GM12874 (cell line): Measurements from ENCODE around the gene TTC24.

ENCODE experiments used
- TF ChIP-seq, protein P1 (sequence below): IDR thresholded peaks from 2 replicates; pipeline ENCODE4 v1.5.1; 2011; ENCODE audit warnings: low read depth, mild to moderate bottlenecking, control low read depth, low read length, moderate library complexity; ENCODE audit not compliant: insufficient read depth

The TTC24 gene

DNA sequence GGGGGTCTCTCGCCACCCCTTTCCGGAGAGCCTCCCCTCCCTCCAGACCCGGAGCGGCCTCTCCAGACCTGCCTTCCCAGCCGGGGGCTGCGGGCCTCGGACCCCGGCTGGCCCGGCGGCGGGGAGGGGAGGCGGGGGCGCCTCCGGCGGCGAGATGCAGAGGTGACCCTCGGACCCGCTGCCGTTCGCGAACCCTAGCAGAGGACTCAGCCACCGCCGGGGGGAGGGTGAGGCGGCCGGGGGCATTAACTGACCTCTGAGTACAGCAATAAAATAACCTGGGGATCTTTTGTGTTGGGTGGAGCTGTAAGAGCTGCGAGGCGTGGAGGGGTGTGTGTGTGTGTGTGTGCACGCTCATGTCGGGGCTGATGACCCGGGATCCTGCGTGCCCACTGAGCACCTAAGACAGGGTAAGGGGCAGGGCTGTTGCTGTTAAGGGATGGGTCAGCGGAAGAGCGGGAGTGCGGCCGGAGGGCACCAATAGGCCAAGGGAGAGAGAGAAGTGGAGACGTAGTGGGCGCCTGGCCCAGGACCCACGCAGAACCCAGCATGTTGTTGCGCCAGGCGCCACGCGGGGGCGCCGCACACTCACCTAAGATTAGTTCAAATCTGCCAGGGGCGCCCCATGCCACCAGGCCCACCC lies 46.0 kb downstream of the TTC24 start:
- TF ChIP-seq, protein P1, sequence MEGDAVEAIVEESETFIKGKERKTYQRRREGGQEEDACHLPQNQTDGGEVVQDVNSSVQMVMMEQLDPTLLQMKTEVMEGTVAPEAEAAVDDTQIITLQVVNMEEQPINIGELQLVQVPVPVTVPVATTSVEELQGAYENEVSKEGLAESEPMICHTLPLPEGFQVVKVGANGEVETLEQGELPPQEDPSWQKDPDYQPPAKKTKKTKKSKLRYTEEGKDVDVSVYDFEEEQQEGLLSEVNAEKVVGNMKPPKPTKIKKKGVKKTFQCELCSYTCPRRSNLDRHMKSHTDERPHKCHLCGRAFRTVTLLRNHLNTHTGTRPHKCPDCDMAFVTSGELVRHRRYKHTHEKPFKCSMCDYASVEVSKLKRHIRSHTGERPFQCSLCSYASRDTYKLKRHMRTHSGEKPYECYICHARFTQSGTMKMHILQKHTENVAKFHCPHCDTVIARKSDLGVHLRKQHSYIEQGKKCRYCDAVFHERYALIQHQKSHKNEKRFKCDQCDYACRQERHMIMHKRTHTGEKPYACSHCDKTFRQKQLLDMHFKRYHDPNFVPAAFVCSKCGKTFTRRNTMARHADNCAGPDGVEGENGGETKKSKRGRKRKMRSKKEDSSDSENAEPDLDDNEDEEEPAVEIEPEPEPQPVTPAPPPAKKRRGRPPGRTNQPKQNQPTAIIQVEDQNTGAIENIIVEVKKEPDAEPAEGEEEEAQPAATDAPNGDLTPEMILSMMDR: peak; percentile 95

DNA sequence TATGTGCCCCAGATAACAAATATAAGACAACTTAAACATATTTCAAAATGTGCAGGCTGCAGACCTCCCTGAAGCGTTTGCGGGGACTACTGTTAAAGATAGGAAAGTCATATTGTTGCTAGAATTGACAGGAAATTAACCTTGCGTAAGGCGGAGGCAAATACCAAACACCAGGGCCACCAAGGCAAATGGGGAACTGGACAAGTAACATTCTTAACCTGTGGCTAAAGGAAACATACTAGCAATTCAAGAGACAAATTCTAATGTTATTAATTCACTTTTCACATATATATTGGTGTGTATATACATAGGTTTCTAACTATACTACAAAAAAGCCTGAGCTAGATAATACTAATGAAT lies 46.5 kb downstream of the TTC24 start:
- TF ChIP-seq, protein P1: no peak

DNA sequence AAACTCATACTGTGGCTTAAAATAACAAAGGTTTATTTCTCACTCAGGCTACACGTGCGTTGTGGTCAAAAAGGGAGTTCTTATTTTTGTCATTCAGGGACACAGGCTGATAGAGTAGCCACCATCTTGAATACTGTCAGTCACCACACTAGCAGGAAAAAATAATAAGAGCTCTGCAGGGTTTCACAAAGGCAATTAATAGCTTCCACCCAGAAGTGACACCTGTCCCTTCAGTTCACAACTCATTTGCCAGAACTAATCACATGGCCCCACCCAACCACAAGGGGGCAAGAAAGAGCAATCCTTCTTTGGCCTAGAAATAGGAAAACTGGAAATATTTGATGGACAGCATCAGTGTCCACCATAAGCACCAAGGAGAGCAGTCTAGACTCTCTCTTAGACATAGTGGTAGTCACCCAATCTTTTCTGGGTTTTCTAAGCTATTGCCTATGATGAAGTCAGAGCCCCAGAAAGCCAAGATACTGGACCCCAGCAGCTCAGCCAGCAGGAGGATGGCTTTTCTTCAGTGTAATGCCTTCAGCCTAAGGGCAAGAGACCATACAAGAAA lies 47.9 kb downstream of the TTC24 start:
- TF ChIP-seq, protein P1: peak; percentile 12; the same call in 1 of the 2 replicates

DNA sequence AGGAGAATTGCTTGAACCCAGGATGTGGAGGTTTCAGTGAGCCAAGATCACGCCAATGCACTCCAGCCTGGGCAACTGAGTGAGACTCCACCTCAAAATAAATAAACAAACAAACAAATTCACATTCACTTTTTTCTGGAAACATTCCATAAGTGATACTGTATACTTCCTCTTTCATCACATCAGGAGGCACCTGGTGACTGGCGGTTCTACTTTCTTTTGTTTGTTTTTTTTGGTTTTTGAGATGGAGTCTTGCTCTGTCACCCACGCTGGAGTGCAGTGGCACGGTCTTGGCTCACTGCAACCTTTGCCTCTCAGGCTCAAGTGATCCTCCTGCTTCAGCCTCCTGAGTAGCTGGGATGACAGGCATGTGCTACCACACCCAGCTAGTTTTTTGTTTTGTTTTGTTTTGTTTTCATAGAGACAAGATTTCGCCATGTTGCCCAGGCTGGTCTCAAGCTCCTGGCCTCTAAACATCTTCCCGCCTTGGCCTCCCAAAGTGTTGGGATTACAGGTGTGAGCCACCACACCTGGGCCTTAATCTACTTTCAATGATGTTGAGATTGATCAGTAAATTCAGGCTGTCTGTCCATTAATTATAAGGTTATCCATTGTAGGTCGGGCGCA lies 50.4 kb downstream of the TTC24 start:
- TF ChIP-seq, protein P1: no peak

DNA sequence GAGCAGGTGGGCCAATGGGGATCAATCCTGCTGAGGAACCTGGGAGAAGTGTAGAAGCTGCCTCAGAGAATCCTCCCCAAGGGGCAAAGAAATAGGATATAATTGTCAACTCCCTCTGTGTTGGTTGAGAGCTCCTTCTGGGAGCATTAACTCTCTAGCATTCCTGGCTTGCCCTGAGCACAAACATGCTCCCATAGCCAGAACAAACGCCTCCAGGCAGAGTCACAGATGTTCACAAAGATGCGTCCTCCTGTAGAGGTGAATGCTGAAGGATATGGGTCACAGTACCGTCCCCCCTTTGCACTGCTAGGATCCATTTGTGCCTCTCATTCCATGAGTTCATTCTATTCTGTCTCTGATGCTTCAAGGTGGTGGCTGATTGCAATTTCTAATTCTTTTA lies 52.8 kb downstream of the TTC24 start:
- TF ChIP-seq, protein P1: no peak
